ENCODE data around the gene ANGPTL4. TPM values are rescaled to one million over a fixed set of nuclear protein-coding genes. Genes with fewer than 3 reads are reported as not detected.
A peak's percentile ranks its signal among the peaks of the same experiment; 100 is the strongest.

Gene ANGPTL4
- total RNA-seq, 4 donors from 2014 or later, result 15.3 to 56.4 (median 19.1) TPM

GRCh38 chr19:8320564-8321066 is 43.3 kb upstream of the ANGPTL4 start:
- Histone ChIP-seq H3K4me1 (peaks cover 40% of the 10 kb centered on the region), H3K4me3 (peak overlapping the region; percentile 80), H3K36me3 (peaks cover 24% of the 10 kb centered on the region), H3K9me3 (no peaks in the 10 kb centered on the region), H3K27ac (peak overlapping the region; percentile 89), H3K27me3 (no peaks in the 10 kb centered on the region)
- 0% methylated on average over 15 of the region's 16 CpGs for WGBS
- no peak for DNase-seq (ENCODE audit: low spot score in 2 of 2)
- TF ChIP-seq POLR2A (IDR thresholded peaks at IDR 0.05) (no peak), POLR2AphosphoS5 (IDR thresholded peaks at IDR 0.05) (no peak), EP300 (IDR thresholded peaks at IDR 0.05) (no peak)
- TF ChIP-seq, protein P1, sequence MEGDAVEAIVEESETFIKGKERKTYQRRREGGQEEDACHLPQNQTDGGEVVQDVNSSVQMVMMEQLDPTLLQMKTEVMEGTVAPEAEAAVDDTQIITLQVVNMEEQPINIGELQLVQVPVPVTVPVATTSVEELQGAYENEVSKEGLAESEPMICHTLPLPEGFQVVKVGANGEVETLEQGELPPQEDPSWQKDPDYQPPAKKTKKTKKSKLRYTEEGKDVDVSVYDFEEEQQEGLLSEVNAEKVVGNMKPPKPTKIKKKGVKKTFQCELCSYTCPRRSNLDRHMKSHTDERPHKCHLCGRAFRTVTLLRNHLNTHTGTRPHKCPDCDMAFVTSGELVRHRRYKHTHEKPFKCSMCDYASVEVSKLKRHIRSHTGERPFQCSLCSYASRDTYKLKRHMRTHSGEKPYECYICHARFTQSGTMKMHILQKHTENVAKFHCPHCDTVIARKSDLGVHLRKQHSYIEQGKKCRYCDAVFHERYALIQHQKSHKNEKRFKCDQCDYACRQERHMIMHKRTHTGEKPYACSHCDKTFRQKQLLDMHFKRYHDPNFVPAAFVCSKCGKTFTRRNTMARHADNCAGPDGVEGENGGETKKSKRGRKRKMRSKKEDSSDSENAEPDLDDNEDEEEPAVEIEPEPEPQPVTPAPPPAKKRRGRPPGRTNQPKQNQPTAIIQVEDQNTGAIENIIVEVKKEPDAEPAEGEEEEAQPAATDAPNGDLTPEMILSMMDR (IDR thresholded peaks at IDR 0.05), result no peak

- H3K4me1 ChIP-seq, result peaks cover 40% of the 10 kb centered on the region
- WGBS, result under 1% methylated on average over 62 of the region's 72 CpGs
Measured at GRCh38 chr19:8321067-8321985, 42.6 kb upstream of the ANGPTL4 start, which contains the start of the genes NDUFA7 and RPS28. Gene NDUFA7 (minus strand): TSS chr19:8321375. CDS start chr19:8321358, 17 bp downstream. Gene RPS28 (plus strand): TSS chr19:8321496. CDS start chr19:8321531, 35 bp downstream.

GRCh38 chr19:8321986-8322637 is 41.8 kb upstream of the ANGPTL4 start:
- peak overlapping the region; percentile 89 for H3K27ac ChIP-seq
- DNase-seq (ENCODE audit: low spot score in 2 of 2), result no peak
- no peaks in the 10 kb centered on the region for H3K27me3 ChIP-seq
- no peaks in the 10 kb centered on the region for H3K9me3 ChIP-seq
- peaks cover 40% of the 10 kb centered on the region for H3K4me1 ChIP-seq
- H3K4me3 ChIP-seq, result peak overlapping the region; percentile 80
- H3K36me3 ChIP-seq, result peaks cover 12% of the 10 kb centered on the region
- 18% methylated on average over 28 of the region's 30 CpGs for WGBS
- TF ChIP-seq EP300 (IDR thresholded peaks at IDR 0.05), result no peak
- TF ChIP-seq, protein P1 (IDR thresholded peaks at IDR 0.05), result no peak
- no peak for TF ChIP-seq POLR2A (IDR thresholded peaks at IDR 0.05)
- no peak for TF ChIP-seq POLR2AphosphoS5 (IDR thresholded peaks at IDR 0.05)

More at GRCh38 chr19:8321067-8321985, 42.6 kb upstream of the ANGPTL4 start, which contains the start of the genes NDUFA7 and RPS28:
- no peaks in the 10 kb centered on the region for H3K9me3 ChIP-seq
- H3K27me3 ChIP-seq, result no peaks in the 10 kb centered on the region
- TF ChIP-seq, protein P1 (IDR thresholded peaks at IDR 0.05), result no peak
- peak; percentile 67 to 95 for TF ChIP-seq POLR2A (IDR thresholded peaks at IDR 0.05)
- TF ChIP-seq EP300 (IDR thresholded peaks at IDR 0.05), result no peak
- peak; percentile 84 to 97 (median 91) for TF ChIP-seq POLR2AphosphoS5 (IDR thresholded peaks at IDR 0.05)
- DNase-seq (ENCODE audit: low spot score in 2 of 2), result peak; percentile 98 to 99
- peak within 1 kb of the TSS; percentile 89 for H3K27ac ChIP-seq
- peak within 1 kb of the TSS; percentile 80 for H3K4me3 ChIP-seq
- peaks cover 18% of the 10 kb centered on the region for H3K36me3 ChIP-seq

DNA sequence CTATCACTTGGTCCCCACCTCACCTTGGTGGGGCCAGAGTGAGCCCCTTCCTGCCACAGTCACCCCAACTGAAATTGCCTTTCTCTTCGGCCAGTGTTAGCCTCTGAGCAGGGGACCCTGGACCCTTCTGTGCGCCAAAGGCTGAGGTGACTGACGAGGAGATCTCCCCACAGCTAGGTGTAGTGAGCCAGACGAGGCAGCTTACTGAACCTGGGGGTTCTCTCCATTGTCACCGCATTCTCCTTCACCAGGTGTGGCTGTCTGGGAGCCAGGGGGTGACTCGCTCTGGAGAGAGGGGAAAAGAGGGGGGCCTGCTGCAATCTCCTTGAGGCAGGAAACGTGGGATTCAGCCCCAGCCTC is 41.3 kb upstream of the ANGPTL4 start:
- TF ChIP-seq POLR2AphosphoS5 (IDR thresholded peaks at IDR 0.05), result no peak
- no peak for TF ChIP-seq EP300 (IDR thresholded peaks at IDR 0.05)
- TF ChIP-seq, protein P1 (IDR thresholded peaks at IDR 0.05), result no peak
- no peak for TF ChIP-seq POLR2A (IDR thresholded peaks at IDR 0.05)
- WGBS, result 55% methylated on average over 5 of the region's 7 CpGs
- Histone ChIP-seq H3K9me3 (no peaks in the 10 kb centered on the region), H3K27ac (no peak overlapping the region), H3K36me3 (peaks cover 12% of the 10 kb centered on the region), H3K4me1 (peaks cover 40% of the 10 kb centered on the region), H3K4me3 (peak overlapping the region; percentile 80), H3K27me3 (no peaks in the 10 kb centered on the region)
- DNase-seq (ENCODE audit: low spot score in 2 of 2), result no peak
